Skeletal muscle tissue (tissue), 4 donors: ENCODE results near the gene ATP8B2. TPM values are rescaled to one million over a fixed set of nuclear protein-coding genes. Genes with fewer than 3 reads are reported as not detected.
A peak's percentile ranks its signal among the peaks of the same experiment; 100 is the strongest.

Source experiments
- H3K27ac ChIP-seq: one replicate; pipeline ENCODE4 v1.7.0; 2013; ENCODE audit warnings: mild to moderate bottlenecking, low read depth, low read length, inconsistent platforms
- H3K27me3 ChIP-seq, 3 donors: one replicate each; pipeline ENCODE4 v1.7.0; 2013; ENCODE audit warnings: low read length in 3 of 3; ENCODE audit not compliant: control insufficient read depth in 3 of 3, insufficient read depth in 3 of 3
- H3K36me3 ChIP-seq, 3 donors: one replicate each; pipeline ENCODE4 v1.7.0; 2013; ENCODE audit warnings: low read length in 3 of 3; ENCODE audit not compliant: control insufficient read depth in 3 of 3, insufficient read depth in 3 of 3
- H3K4me1 ChIP-seq, 3 donors: one replicate each; pipeline ENCODE4 v1.7.0; 2013; ENCODE audit warnings: low read length in 3 of 3, mild to moderate bottlenecking in 3 of 3; ENCODE audit not compliant: control insufficient read depth in 3 of 3, insufficient read depth in 3 of 3
- H3K4me3 ChIP-seq, 3 donors: one replicate each; pipeline ENCODE4 v1.7.0; 2013; ENCODE audit warnings: low read length in 3 of 3
- H3K9ac ChIP-seq, 3 donors: one replicate each; pipeline ENCODE4 v1.7.0; 2013; ENCODE audit warnings: low read length in 3 of 3, mild to moderate bottlenecking in 3 of 3, moderate library complexity in 2 of 3, low read depth in 1 of 3
- H3K9me3 ChIP-seq, 3 donors: one replicate each; pipeline ENCODE4 v1.7.0; 2013; ENCODE audit warnings: low read length in 3 of 3; ENCODE audit not compliant: control insufficient read depth in 3 of 3
- total RNA-seq: library from RNA; depleted of rRNA; stranded (reverse); fragments of >200 nt; gene quantifications from one replicate; pipeline ENCODE4 v1.2.3, GENCODE V29; 2014
- donor health status: Osteomylitis.

Gene ATP8B2
- total RNA-seq, 1 donor from 2014 or later = 23.0 TPM

DNA sequence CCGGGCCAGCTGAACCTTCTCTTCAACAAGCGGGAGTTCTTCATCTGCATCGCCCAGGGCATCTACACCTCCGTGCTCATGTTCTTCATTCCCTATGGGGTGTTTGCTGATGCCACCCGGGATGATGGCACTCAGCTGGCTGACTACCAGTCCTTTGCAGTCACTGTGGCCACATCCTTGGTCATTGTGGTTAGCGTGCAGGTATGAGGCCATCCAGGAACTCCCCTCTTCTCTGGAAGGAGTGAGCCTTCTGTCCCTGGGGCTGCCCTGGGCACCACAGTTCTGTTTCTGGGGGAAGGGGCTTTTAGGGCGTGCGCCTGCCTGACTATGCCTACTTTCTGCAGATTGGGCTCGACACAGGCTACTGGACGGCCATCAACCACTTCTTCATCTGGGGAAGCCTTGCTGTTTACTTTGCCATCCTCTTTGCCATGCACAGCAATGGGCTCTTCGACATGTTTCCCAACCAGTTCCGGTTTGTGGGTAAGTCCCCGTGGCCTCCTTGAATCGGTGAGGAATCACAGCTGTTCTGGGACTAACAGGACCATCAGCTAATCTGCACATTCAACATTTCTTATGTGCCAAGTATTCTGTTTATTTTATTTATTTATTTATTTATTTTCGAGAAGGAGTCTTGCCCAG is 21.1 kb downstream of the ATP8B2 start:
- no peak overlapping the region for H3K9ac ChIP-seq
- H3K27me3 ChIP-seq = peaks cover 0 to 2% (median 0%) of the 10 kb centered on the region in 3 donors
- no peak overlapping the region for H3K27ac ChIP-seq
- H3K4me3 ChIP-seq = no peak overlapping the region
- H3K36me3 ChIP-seq = peaks cover 11 to 38% (median 15%) of the 10 kb centered on the region in 3 donors
- H3K4me1 ChIP-seq = no peaks in the 10 kb centered on the region
- no peaks in the 10 kb centered on the region for H3K9me3 ChIP-seq

GRCh38 chr1:154347961-154348360 is 22.6 kb downstream of the ATP8B2 start:
- no peak overlapping the region for H3K4me3 ChIP-seq
- no peak overlapping the region for H3K9ac ChIP-seq
- no peaks in the 10 kb centered on the region for H3K9me3 ChIP-seq
- peaks cover 7 to 9% (median 8%) of the 10 kb centered on the region in 3 donors for H3K4me1 ChIP-seq
- no peak overlapping the region for H3K27ac ChIP-seq
- peaks cover 0 to 16% (median 13%) of the 10 kb centered on the region in 3 donors for H3K27me3 ChIP-seq
- H3K36me3 ChIP-seq = peaks cover 8 to 38% (median 15%) of the 10 kb centered on the region in 3 donors

GRCh38 chr1:154348429-154349076 is 23.2 kb downstream of the ATP8B2 start:
- Histone ChIP-seq H3K9ac (no peak overlapping the region), H3K9me3 (no peaks in the 10 kb centered on the region), H3K4me3 (no peak overlapping the region), H3K36me3 (peaks cover 8 to 33% (median 15%) of the 10 kb centered on the region in 3 donors), H3K4me1 (peaks cover 10 to 15% (median 14%) of the 10 kb centered on the region in 3 donors), H3K27me3 (peaks cover 0 to 18% (median 17%) of the 10 kb centered on the region in 3 donors), H3K27ac (no peak overlapping the region)

DNA sequence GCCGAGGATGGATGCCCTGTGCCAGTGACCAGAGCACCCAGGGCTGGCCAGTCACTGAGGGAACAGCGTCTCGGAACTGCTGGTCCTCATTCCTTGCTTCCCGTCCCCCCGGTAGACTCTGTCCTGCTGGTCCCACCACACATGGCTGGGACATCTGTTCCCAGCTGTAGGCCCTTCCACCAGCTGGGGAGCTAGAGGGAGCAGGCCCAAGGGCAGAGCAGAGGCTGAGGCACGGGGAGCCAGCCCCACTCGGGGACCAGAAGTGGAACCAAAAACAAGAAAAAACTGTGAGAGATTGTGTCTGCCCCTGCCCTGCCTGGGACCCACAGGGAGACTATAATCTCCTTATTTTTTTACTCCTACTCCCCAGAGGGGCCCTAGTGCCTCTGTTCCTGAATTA is 23.8 kb downstream of the ATP8B2 start:
- no peak overlapping the region for H3K4me3 ChIP-seq
- peaks cover 10 to 18% (median 16%) of the 10 kb centered on the region in 3 donors for H3K4me1 ChIP-seq
- no peak overlapping the region for H3K27ac ChIP-seq
- no peak overlapping the region for H3K9ac ChIP-seq
- peaks cover 6 to 27% (median 15%) of the 10 kb centered on the region in 3 donors for H3K36me3 ChIP-seq
- H3K9me3 ChIP-seq = no peaks in the 10 kb centered on the region
- peaks cover 0 to 20% (median 18%) of the 10 kb centered on the region in 3 donors for H3K27me3 ChIP-seq

- Histone ChIP-seq H3K27ac (no peak overlapping the region), H3K36me3 (peaks cover 2 to 15% (median 15%) of the 10 kb centered on the region in 3 donors), H3K4me1 (peaks cover 10 to 18% (median 16%) of the 10 kb centered on the region in 3 donors), H3K27me3 (peaks cover 0 to 20% (median 18%) of the 10 kb centered on the region in 3 donors), H3K4me3 (no peak overlapping the region), H3K9me3 (no peaks in the 10 kb centered on the region), H3K9ac (no peak overlapping the region)
Observed at GRCh38 chr1:154350383-154350782, 25.1 kb downstream of the ATP8B2 start.

- H3K4me3 ChIP-seq = no peak overlapping the region
- H3K27ac ChIP-seq = no peak overlapping the region
- H3K9me3 ChIP-seq = no peaks in the 10 kb centered on the region
- peaks cover 0 to 21% (median 20%) of the 10 kb centered on the region in 3 donors for H3K27me3 ChIP-seq
- H3K36me3 ChIP-seq = peaks cover 0 to 7% (median 6%) of the 10 kb centered on the region in 3 donors
- no peak overlapping the region for H3K9ac ChIP-seq
- H3K4me1 ChIP-seq = peaks cover 10 to 18% (median 16%) of the 10 kb centered on the region in 3 donors
Observed at GRCh38 chr1:154351363-154352068, 26.2 kb downstream of the ATP8B2 start.

DNA sequence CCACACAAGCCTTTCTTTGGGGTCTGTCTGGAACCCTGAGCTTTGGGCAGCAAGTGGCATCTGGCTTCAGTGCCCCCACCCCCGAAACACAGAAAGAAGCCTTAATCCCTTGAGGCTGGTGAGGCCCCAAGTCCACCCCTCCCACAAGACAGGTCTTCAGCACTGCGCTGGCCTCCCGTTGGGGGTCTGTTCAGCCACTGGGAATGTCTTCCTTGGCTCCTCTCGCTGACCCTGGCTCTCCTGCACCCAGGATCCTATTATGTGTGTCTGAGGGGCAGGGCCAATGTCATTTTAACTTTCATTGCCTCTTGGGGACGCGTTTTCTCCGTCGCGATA is 26.9 kb downstream of the ATP8B2 start:
- peaks cover 0 to 21% (median 20%) of the 10 kb centered on the region in 3 donors for H3K27me3 ChIP-seq
- H3K4me1 ChIP-seq = peaks cover 10 to 18% (median 16%) of the 10 kb centered on the region in 3 donors
- H3K4me3 ChIP-seq = peak overlapping the region; percentile 55 to 73 (median 69)
- H3K9ac ChIP-seq = peak overlapping the region in 1 of 3 donors; percentile 40
- peaks cover 0 to 6% (median 4%) of the 10 kb centered on the region in 3 donors for H3K36me3 ChIP-seq
- no peak overlapping the region for H3K27ac ChIP-seq
- H3K9me3 ChIP-seq = no peaks in the 10 kb centered on the region

GRCh38 chr1:154352581-154353459 is 27.5 kb downstream of the ATP8B2 start:
- H3K9me3 ChIP-seq = no peaks in the 10 kb centered on the region
- H3K27me3 ChIP-seq = peaks cover 0 to 21% (median 20%) of the 10 kb centered on the region in 3 donors
- H3K27ac ChIP-seq = no peak overlapping the region
- peak overlapping the region; percentile 55 to 73 (median 69) for H3K4me3 ChIP-seq
- peaks cover 10 to 18% (median 16%) of the 10 kb centered on the region in 3 donors for H3K4me1 ChIP-seq
- peak overlapping the region; percentile 42 to 68 (median 57) for H3K9ac ChIP-seq
- H3K36me3 ChIP-seq = peaks cover 0 to 6% (median 4%) of the 10 kb centered on the region in 3 donors

GRCh38 chr1:154353460-154353904 is 28.2 kb downstream of the ATP8B2 start:
- Histone ChIP-seq H3K27ac (no peak overlapping the region), H3K4me1 (peaks cover 10 to 18% (median 16%) of the 10 kb centered on the region in 3 donors), H3K9me3 (no peaks in the 10 kb centered on the region), H3K4me3 (peak overlapping the region; percentile 23 to 73 (median 55)), H3K36me3 (peaks cover 0 to 2% (median 1%) of the 10 kb centered on the region in 3 donors), H3K9ac (no peak overlapping the region), H3K27me3 (peaks cover 0 to 21% (median 20%) of the 10 kb centered on the region in 3 donors)
